Measurements from ENCODE around the gene EIF3C. TPM values are rescaled to one million over a fixed set of nuclear protein-coding genes. Genes with fewer than 3 reads are reported as not detected.
"Not testable (repeated sequence)": the region's sequence is repeated elsewhere in the genome, so short reads cannot be mapped to it uniquely, and the experiment has no call there.

EIF3C gene
- total and polyA plus RNA-seq, 2 of the 4 experiments (the other 2 are of a cell fraction): 132 to 260 TPM

- H2AK5ac ChIP-seq (ENCODE audit: low read depth, low read length); H3K56ac ChIP-seq (ENCODE audit: extremely low read depth, insufficient read depth, low read length); in situ Hi-C loops (cut with MboI; ENCODE audit: low sequenced_read_pairs); BruUV-seq (replicated peaks); CTCF ChIA-PET; H2AK9ac ChIP-seq (replicated peaks; ENCODE audit: low read depth, low read length, poor library complexity); H3K14ac ChIP-seq (replicated peaks; ENCODE audit: low read depth, low read length); ATAC-seq (ENCODE audit: low read depth); H4K5ac ChIP-seq (ENCODE audit: low read depth, low read length); H2BK5ac ChIP-seq (ENCODE audit: low read depth, low read length, poor library complexity, severe bottlenecking); H3K23ac ChIP-seq (ENCODE audit: low read depth, low read length); H3K4ac ChIP-seq (ENCODE audit: low read depth, low read length); H2BK120ac ChIP-seq (ENCODE audit: low read depth, low read length); H4K20me1 ChIP-seq (ENCODE audit: insufficient read depth, low read length); H3K9me3 ChIP-seq (ENCODE audit: control insufficient read depth, insufficient read depth, low read length); H3K18ac ChIP-seq (ENCODE audit: low read depth, low read length); H3K79me1 ChIP-seq (ENCODE audit: low read depth in 1 of 2, low read length in 2 of 2); DNase-seq; H3K4me1 ChIP-seq (ENCODE audit: control insufficient read depth, insufficient read depth, low read length); dilution Hi-C loops (cut with HindIII; ENCODE audit: low sequenced_read_pairs, unreplicated experiment); POLR2A ChIA-PET (ENCODE audit: unreplicated experiment); H3K9ac ChIP-seq (ENCODE audit: low read depth, low read length); H3K4me2 ChIP-seq (ENCODE audit: low read depth, low read length); H2AFZ ChIP-seq (replicated peaks; ENCODE audit: low read length, poor library complexity); H3K4me3 ChIP-seq (ENCODE audit: insufficient read depth, low read depth, low read length); H2BK20ac ChIP-seq (ENCODE audit: low read depth, low read length); H3K9me1 ChIP-seq (ENCODE audit: insufficient read depth, low read length); intact Hi-C loops (cut with micrococcal nuclease); H3K27me3 ChIP-seq (ENCODE audit: control insufficient read depth, insufficient read depth, low read length); H4K8ac ChIP-seq (ENCODE audit: low read depth in 2 of 2, low read length in 2 of 2); H4K91ac ChIP-seq (ENCODE audit: insufficient read depth, low read depth, low read length); H3K27ac ChIP-seq (ENCODE audit: insufficient read depth, low read length); H3K36me3 ChIP-seq (ENCODE audit: control insufficient read depth, insufficient read depth, low read length); H2BK15ac ChIP-seq (ENCODE audit: low read depth, low read length): not testable (repeated sequence)
- WGBS, 2 experiments (ENCODE audit: extremely low coverage in 2 of 2, insufficient read length in 1 of 2): no CpG with 5 or more reads among the region's 9 CpGs
Measured at GRCh38 chr16:28699792-28700191, 11.5 kb upstream of the EIF3C start.

GRCh38 chr16:28700349-28700748 is 10.9 kb upstream of the EIF3C start:
- H3K14ac ChIP-seq (replicated peaks; ENCODE audit: low read depth, low read length); intact Hi-C loops (cut with micrococcal nuclease); DNase-seq; H3K27me3 ChIP-seq (ENCODE audit: control insufficient read depth, insufficient read depth, low read length); H3K23ac ChIP-seq (ENCODE audit: low read depth, low read length); H3K79me1 ChIP-seq (ENCODE audit: low read depth in 1 of 2, low read length in 2 of 2); H3K9me1 ChIP-seq (ENCODE audit: insufficient read depth, low read length); H3K4me2 ChIP-seq (ENCODE audit: low read depth, low read length); H4K5ac ChIP-seq (ENCODE audit: low read depth, low read length); H2BK20ac ChIP-seq (ENCODE audit: low read depth, low read length); H2AK9ac ChIP-seq (replicated peaks; ENCODE audit: low read depth, low read length, poor library complexity); H3K4me1 ChIP-seq (ENCODE audit: control insufficient read depth, insufficient read depth, low read length); H2BK120ac ChIP-seq (ENCODE audit: low read depth, low read length); POLR2A ChIA-PET (ENCODE audit: unreplicated experiment); H3K9ac ChIP-seq (ENCODE audit: low read depth, low read length); H3K4me3 ChIP-seq (ENCODE audit: insufficient read depth, low read depth, low read length); H3K56ac ChIP-seq (ENCODE audit: extremely low read depth, insufficient read depth, low read length); H4K91ac ChIP-seq (ENCODE audit: insufficient read depth, low read depth, low read length); BruUV-seq (replicated peaks); H3K4ac ChIP-seq (ENCODE audit: low read depth, low read length); H3K18ac ChIP-seq (ENCODE audit: low read depth, low read length); H3K27ac ChIP-seq (ENCODE audit: insufficient read depth, low read length); dilution Hi-C loops (cut with HindIII; ENCODE audit: low sequenced_read_pairs, unreplicated experiment); H4K8ac ChIP-seq (ENCODE audit: low read depth in 2 of 2, low read length in 2 of 2); H3K9me3 ChIP-seq (ENCODE audit: control insufficient read depth, insufficient read depth, low read length); H3K36me3 ChIP-seq (ENCODE audit: control insufficient read depth, insufficient read depth, low read length); H2BK5ac ChIP-seq (ENCODE audit: low read depth, low read length, poor library complexity, severe bottlenecking); H4K20me1 ChIP-seq (ENCODE audit: insufficient read depth, low read length); H2BK15ac ChIP-seq (ENCODE audit: low read depth, low read length); H2AFZ ChIP-seq (replicated peaks; ENCODE audit: low read length, poor library complexity); H2AK5ac ChIP-seq (ENCODE audit: low read depth, low read length); ATAC-seq (ENCODE audit: low read depth); in situ Hi-C loops (cut with MboI; ENCODE audit: low sequenced_read_pairs); CTCF ChIA-PET: not testable (repeated sequence)
- no CpG with 5 or more reads among the region's 19 CpGs for WGBS, 2 experiments (ENCODE audit: extremely low coverage in 2 of 2, insufficient read length in 1 of 2)

Measured in IMR-90 (cell line).